Activated CD4-positive, alpha-beta T cell treated with anti-CD3 and anti-CD28 coated beads, Interleukin-2, Interleukin-4, amounts not matched to agents 100 ng/mL and 50 ng/mL, durations not matched to agents 16 hours and 8 hours (primary cell): ENCODE measurements around the gene TULP4.

Experiments
- DNase-seq: peaks from one replicate; pipeline ENCODE4 v3.0.0-alpha.2; 2020; ENCODE audit warnings: low spot score

TULP4 gene

DNA sequence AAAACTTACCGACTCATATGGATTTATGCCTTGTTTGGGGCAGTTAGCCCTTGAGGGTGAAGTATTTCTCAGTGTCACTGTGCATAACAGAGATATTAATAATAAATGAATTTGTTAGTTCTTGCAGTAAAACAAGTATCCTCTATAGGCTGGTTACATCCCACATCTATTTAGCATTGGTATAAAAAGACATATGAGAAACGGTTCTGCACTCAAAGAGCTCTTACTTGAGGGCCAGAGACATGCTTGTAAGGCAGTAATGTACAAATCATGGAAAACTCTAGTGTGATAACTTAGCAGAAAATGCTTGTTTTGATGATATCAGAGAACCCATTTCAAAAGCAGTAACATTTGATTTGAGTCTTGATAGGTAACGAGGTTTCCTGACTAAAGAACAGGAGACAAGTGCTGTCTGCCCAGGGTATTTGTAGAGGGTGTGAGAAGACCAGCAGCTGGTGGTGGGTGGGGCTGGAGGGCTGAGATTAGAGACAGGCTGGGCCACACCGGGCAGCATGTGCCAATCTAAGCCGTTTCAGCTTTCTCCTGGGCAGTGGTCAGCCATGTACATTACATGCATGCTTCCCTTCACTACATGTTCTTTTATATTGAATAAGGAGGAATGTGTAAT lies 46.3 kb downstream of the TULP4 start:
- DNase-seq = no peak

DNA sequence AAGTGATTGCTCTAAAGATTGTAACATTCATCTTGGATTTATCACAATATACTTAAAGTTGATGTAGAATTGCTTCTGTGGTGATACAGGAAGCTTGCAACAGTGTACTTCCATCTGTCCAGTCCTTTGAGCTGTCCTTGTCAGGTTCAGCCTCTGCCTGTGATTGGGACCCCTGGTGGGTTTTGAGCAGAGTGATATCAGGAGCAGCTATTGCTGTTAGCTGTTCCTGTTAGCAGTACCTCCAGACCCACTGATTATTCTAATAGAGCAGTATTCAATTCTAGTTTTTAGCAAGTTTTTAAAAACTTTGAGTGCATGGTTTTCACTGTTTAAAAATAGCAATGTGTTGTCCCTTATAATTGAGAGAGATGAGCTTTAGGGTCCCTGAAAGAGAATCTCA lies 48.8 kb downstream of the TULP4 start:
- DNase-seq = no peak

GRCh38 chr6:158361961-158362669 lies 49.9 kb downstream of the TULP4 start:
- DNase-seq = no peak

DNA sequence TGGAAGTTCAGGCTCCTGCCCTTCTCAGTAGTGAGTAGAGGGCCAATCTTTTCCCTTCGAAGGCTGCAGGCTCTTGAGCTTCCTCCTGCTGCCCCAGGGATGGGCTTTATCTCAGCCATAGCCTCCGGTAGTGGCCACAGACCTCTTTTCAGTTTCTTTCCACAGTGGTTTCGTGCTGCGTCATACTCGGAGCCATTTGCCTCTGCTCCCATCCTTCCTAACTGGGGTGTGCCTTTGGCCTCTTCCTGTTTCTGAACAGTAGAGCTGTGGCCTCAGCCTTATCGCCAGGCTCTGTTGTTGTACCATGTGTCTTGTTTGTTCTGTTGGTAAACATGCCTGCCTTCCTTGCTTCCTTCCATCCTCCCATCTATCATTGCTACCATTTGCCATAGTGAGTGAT lies 54.1 kb downstream of the TULP4 start:
- DNase-seq = no peak

DNA sequence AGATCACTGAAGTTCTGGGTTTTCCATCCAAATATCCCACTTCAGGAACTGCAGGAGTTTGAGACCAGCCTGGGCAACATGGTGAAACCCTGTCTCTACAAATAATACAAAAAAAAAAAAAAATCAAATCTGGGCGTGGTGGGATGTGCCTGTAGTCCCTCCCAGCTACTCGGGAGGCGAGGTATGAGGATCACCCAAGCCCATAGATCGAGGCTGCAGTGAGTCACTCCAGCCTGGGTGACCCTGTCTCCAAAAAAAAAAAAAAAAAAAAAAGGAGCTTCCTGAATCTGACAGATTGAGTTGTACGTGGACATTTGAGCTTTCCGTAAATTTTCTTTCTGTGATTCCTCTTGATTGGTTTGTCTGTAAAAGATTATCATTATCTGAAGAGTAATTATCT lies 55.6 kb downstream of the TULP4 start:
- DNase-seq = no peak

DNA sequence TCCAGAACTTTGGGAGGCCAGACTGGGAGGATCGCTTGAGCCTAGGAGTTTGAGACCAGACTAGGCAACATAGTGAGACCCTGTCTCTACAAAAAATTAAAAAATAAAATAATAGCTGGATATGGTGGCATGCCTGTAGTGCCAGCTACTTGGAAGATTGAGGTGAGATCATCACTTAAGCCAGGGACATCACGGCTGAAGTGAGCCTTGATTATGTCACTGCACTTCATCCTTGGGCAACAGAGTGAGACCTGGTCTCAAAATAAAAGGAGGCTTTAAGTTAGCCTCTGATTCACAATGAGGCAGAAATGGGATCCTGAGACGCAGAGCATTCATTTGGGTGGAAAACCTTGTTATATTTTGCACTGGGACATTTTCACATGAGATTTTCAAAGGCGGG lies 57.0 kb downstream of the TULP4 start:
- DNase-seq = no peak

GRCh38 chr6:158370805-158371204 lies 58.5 kb downstream of the TULP4 start:
- no peak for DNase-seq

GRCh38 chr6:158371261-158371660 lies 59.0 kb downstream of the TULP4 start:
- DNase-seq = no peak

GRCh38 chr6:158372574-158372973 lies 60.3 kb downstream of the TULP4 start:
- no peak for DNase-seq

DNA sequence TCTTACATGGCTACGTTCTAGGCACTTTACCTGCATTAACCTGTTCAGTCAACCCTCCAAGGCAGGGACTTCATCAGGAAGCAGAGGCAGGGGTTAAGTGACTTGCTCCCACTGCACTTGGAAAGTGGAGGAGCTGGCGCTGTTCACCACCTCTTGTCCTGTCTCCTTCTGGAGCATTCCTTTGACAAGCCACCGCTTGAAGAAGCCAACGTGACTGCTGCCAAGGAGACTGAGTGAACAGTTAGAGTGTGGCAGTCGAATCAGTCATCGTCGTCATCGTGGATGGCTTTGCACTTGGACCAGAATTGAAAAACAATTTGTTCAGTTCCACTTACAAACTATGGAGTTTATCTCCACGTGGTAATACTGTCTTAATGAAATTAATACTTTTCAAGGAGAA lies 60.9 kb downstream of the TULP4 start:
- no peak for DNase-seq

GRCh38 chr6:158374020-158374419 lies 61.8 kb downstream of the TULP4 start:
- no peak for DNase-seq

DNA sequence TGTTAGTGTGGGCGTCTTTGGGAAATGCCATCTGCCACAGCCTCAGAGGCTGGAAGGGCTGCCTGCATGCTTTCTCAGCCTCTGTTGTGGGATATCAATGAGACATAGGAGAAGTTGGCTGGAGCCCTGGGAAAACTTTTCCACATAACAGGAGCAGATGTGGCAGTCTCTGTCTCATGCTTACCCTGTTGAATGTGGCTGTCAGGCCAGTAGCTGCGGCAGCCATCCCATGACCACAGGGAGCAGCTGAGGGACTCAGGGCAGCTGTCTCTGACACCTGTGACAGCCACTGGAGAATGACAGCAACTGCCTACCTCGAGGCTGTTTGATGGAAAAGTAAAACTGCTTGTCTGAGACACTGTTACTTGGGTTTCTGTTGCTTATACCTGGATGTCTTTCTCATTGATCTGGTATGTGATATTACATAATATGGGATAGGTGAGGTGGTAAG lies 64.4 kb downstream of the TULP4 start:
- no peak for DNase-seq

GRCh38 chr6:158377860-158378259 lies 65.6 kb downstream of the TULP4 start:
- no peak for DNase-seq

DNA sequence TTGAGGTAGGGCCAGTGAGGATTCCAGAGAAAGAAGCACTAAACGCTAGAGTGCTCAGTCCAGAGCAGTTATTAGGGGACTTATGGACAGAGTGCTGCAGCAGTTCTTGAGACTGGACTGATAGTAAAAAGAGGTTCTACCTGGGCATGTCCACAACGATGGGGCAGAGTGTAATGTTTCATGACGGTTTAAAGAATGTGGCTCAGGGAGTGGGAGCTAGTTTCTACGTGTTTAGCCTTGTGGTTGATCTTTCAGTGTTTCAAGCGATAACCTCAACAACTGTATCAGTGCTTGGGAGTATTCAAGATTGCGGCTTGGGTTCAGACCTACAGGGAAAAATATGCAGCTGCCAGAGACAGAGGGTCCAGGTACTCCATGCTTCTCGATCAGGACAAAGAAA lies 67.1 kb downstream of the TULP4 start:
- no peak for DNase-seq

DNA sequence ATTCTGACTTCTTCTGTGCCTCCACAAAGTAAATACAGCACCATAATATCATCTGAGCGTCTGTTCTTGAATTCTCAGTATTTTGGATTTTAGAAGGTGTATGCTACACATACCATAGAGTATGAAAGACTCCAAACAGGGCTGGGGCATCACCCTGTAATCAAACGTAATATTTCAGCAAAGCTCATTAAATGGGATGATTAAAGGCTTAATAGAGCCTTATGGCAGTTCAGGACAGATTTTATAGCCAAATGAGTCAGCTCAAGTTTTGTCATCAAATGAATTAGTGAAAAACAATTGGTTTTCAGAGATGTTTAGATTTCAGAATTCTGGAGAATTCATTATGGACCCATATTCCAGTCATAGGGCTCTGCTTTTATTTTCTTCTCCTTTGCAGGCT lies 68.9 kb downstream of the TULP4 start:
- DNase-seq = no peak

- DNase-seq = no peak
Measured at GRCh38 chr6:158382491-158382890, 70.2 kb downstream of the TULP4 start.

DNA sequence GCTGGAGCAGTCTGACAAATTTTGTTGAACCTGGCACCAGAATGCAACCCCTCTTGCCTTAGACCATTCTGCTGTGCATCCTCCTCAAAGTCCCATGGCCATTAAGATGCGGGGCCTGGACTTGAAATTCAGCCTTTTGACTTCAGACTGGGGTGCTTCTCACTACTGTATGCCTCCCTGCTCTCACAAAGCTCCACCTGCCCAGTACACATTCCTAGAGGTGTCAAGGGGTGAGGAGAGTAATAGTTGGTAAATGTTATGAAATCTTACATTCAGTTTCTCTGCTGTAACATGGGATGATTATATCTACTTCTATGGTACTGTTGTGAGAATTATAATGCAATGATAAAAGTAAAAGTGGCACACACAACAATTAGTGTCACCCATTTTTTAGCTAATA lies 70.8 kb downstream of the TULP4 start:
- DNase-seq = no peak

- no peak for DNase-seq
Measured at GRCh38 chr6:158383542-158383941, 71.3 kb downstream of the TULP4 start.

GRCh38 chr6:158384671-158385110 lies 72.4 kb downstream of the TULP4 start:
- no peak for DNase-seq

DNA sequence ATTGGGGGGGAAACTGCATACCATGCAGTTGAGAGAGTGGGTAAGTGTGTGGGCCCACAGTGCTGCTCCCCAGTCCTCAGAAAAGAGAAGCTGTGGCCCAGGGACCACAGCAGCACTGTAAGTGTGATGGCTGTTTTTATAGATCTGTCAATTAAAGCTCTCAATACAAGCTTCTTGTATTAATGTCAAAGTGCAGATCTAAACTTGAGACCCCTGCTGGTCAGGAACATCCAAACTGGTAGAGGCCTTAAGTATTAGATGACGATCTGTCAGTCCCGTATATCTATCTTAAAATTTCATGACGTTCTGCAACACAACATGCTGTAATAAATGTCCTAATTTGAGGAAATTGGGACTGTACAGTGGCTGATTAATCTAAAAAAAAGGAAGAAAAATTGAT lies 74.8 kb downstream of the TULP4 start:
- DNase-seq = no peak

DNA sequence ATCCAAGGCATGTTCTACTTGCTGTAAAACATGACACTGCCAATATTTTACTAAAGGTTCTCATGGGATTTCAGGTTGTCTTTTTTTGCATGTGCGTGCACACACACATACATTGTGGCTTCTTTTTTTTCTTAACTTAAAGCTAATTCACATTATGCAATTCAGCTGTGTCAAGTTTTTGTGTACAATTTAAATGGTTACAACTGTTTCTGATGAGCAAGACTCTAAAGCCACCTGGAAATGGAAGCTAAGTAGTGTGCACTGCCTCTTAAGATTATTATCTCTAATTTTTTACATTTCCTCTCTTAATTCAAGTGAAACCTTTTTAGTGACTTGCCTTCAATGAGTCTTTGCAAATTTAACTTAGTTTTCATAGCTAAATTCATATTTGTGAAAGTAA lies 75.3 kb downstream of the TULP4 start:
- DNase-seq = no peak

GRCh38 chr6:158388727-158389126 lies 76.5 kb downstream of the TULP4 start:
- DNase-seq = no peak

DNA sequence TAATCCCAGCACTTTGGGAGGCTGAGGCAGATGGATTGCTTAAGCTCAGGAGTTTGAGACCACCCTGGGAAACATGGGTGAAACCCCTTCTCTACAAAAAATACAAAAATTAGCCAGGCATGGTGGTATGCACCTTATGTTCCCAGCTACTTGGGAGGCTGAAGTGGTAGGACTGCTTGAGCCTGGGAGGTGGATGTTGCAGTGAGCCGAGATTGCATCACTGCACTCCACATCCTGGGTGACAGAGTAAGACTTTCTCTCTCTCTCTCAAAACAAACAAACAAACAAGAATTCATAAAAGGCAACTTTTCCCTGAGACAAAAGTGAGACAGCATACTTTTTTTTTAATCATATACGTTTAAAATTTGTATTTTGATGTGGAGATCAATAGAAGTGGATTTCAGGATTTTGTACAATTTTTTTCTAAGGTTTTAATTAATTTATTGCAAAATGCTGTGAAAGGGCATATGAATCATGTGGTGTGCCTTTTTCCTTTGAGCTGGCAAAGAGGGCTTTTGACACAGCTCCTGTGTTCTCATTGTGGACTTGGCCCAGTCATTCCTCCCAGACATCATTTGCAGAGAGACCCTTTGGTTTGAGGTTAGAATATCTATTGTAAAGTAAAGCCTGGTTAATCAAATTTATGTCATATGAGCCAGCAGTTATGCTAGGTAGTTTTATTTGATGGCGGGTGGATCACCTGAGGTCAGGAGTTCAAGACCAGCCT lies 77.1 kb downstream of the TULP4 start:
- DNase-seq = no peak
